HepG2 (cell line): Measurements from ENCODE around the gene BRS3. TPM values are rescaled to one million over a fixed set of nuclear protein-coding genes. Genes with fewer than 3 reads are reported as not detected.

Experiments
- ATAC-seq: fragments of 200-7000 bp; cut with Tn5 transposase; 3 replicates; pipeline ENCODE4 v1.9.1; 2020; ENCODE audit warnings: mild to moderate bottlenecking, moderate library complexity
- BruUV-seq: library from RNA; stranded (reverse); fragments of 400-500 nt; replicated peaks from 2 replicates; lab custom pipeline; 2021; lab: Mats Ljungman, UMichigan
- CTCF ChIA-PET: fragments of 300-600 bp; formaldehyde crosslinking; extraction: SDS; loops from one replicate; lab custom pipeline; 2021; ENCODE audit warnings: low total read pairs, inconsistent platforms, low intra/inter-chr PET ratio; lab: Yijun Ruan, JAX
- POLR2A ChIA-PET: fragments of 350-600 bp; sonication (Branson Sonifier 250); formaldehyde crosslinking; loops from one replicate; lab custom pipeline; 2020; ENCODE audit warnings: antibody characterized with exemption, inconsistent platforms; lab: Yijun Ruan, JAX
- DNase-seq: peaks from one replicate; pipeline ENCODE4 v3.0.0-alpha.2; 2015; ENCODE audit warnings: low spot score
- FAIRE-seq: peaks from 3 replicates; lab custom pipeline; 2011; peaks lifted over from hg19 to GRCh38; lab: Jason Lieb, UNC
- H2AFZ ChIP-seq: one replicate; pipeline ENCODE4 v1.6.1; 2011; ENCODE audit warnings: low read length, inconsistent platforms
- H3K27ac ChIP-seq: fragments of 300-600 bp; 3 replicates; pipeline ENCODE4 v1.8.0; 2011; ENCODE audit warnings: mixed run types, mild to moderate bottlenecking, mixed read lengths, low read length, inconsistent platforms; ENCODE audit not compliant: insufficient read depth; ENCODE audit errors: extremely low read length
- H3K27me3 ChIP-seq, 2 experiments: fragments of 200-600 bp in 1 of 2; 2 replicates in 1 of 2; 3 replicates in 1 of 2; pipeline versions ENCODE4 v1.6.0 to v1.8.0; 2011; ENCODE audit warnings: low read length in 2 of 2, mild to moderate bottlenecking in 2 of 2, moderate library complexity in 2 of 2, inconsistent platforms in 1 of 2; ENCODE audit not compliant: insufficient read depth in 2 of 2, control insufficient read depth in 1 of 2
- H3K36me3 ChIP-seq, 2 experiments: fragments of 200-600 bp in 1 of 2; replicated peaks in 1 of 2; 2 replicates in 1 of 2; 3 replicates in 1 of 2; pipeline versions ENCODE4 v1.5.1 to v1.8.0; 2011; ENCODE audit warnings: low read length in 2 of 2, inconsistent platforms in 1 of 2; ENCODE audit not compliant: insufficient read depth in 2 of 2, control insufficient read depth in 1 of 2
- H3K4me1 ChIP-seq: 2 replicates; pipeline ENCODE4 v1.5.1; 2012; ENCODE audit warnings: low read length, inconsistent platforms; ENCODE audit not compliant: insufficient read depth
- H3K4me2 ChIP-seq: 2 replicates; pipeline ENCODE4 v1.6.0; 2011; ENCODE audit warnings: low read depth, low read length, inconsistent platforms
- H3K4me3 ChIP-seq, 3 experiments: fragments of 200-600 bp in 1 of 3; sonication (generic), shearing (Covaris generic) in 1 of 3; replicated peaks in 1 of 3; 2 replicates each; pipeline ENCODE4 v1.5.1; 2011 to 2016; ENCODE audit warnings: low read length in 3 of 3, inconsistent platforms in 2 of 3, low read depth in 2 of 3, mild to moderate bottlenecking in 2 of 3, control low read depth in 1 of 3, mixed read lengths in 1 of 3; ENCODE audit not compliant: insufficient read depth in 1 of 3
- H3K79me2 ChIP-seq: one replicate; pipeline ENCODE4 v1.6.1; 2011; ENCODE audit warnings: low read length, inconsistent platforms; ENCODE audit not compliant: insufficient read depth
- H3K9ac ChIP-seq: 2 replicates; pipeline ENCODE4 v1.6.0; 2011; ENCODE audit warnings: mild to moderate bottlenecking, low read depth, low read length, inconsistent platforms; ENCODE audit not compliant: insufficient read depth
- H3K9me3 ChIP-seq: 2 replicates; pipeline ENCODE4 v1.5.1; 2012; ENCODE audit warnings: mild to moderate bottlenecking, low read length
- H4K20me1 ChIP-seq: 2 replicates; pipeline ENCODE4 v1.6.0; 2011; ENCODE audit warnings: inconsistent platforms, mild to moderate bottlenecking, low read length, moderate library complexity; ENCODE audit not compliant: insufficient read depth
- ATF7-NPFF ChIP-seq: sonication (generic); formaldehyde crosslinking; IDR thresholded peaks from 2 replicates; pipeline ENCODE4 v1.8.1; 2023; ENCODE audit warnings: mild to moderate bottlenecking, low read depth, missing genetic modification reagents, moderate library complexity
- ATRX ChIP-seq: sonication (generic); formaldehyde crosslinking; IDR thresholded peaks from 2 replicates; pipeline ENCODE4 v1.4.0; 2020; ENCODE audit warnings: missing genetic modification reagents, borderline replicate concordance
- NFE2L2 ChIP-seq: fragments of 150-350 bp; IDR thresholded peaks from 2 replicates; pipeline ENCODE4 v1.6.1; 2014; ENCODE audit warnings: low read length
- ZNF460 ChIP-seq: sonication (generic); formaldehyde crosslinking; IDR thresholded peaks from 2 replicates; pipeline ENCODE4 v1.5.1; 2020; ENCODE audit warnings: missing genetic modification reagents, mild to moderate bottlenecking, borderline replicate concordance
- WGBS: methylation state at CpG from one replicate; pipeline ENCODE4 v1.1.6; 2017; ENCODE audit warnings: low lambda C conversion rate; 5-methylcytosine and 5-hydroxymethylcytosine counted together
- in situ Hi-C: cut with HindIII; loops from 2 replicates; pipeline ENCODE4 v1.10.0; 2017; ENCODE audit warnings: low pct_unique_long_range_greater_than_20kb; ENCODE audit not compliant: extremely low pct_ligation_motif_present
- intact Hi-C: fragments of 100-400 bp; cut with micrococcal nuclease; formaldehyde crosslinking; loops from one replicate; pipeline ENCODE4 v1.10.0; 2022; ENCODE audit not compliant: unreplicated experiment
- polyA plus RNA-seq, 8 experiments: library from polyadenylated mRNA; depleted of rRNA in 3 of 8; stranded (reverse) in 7 of 8; unstranded in 1 of 8; fragments of >200 nt; fragmentation: Illumina TruSeq in 4 of 8; extraction: Trizol in 4 of 8; gene quantifications; 2 replicates each; pipeline versions ENCODE4 v1.2.1 to v1.2.3, GENCODE V29; 2011 to 2016; ENCODE audit warnings: low read depth in 4 of 8, missing spikeins in 1 of 8, mixed read lengths in 1 of 8; ENCODE audit not compliant: insufficient read depth in 1 of 8
- total RNA-seq, 5 experiments: library from RNA; depleted of rRNA; stranded (reverse); fragments of >200 nt; fragmentation: Illumina TruSeq; extraction: Trizol; gene quantifications; 2 replicates each; pipeline ENCODE4 v1.2.3, GENCODE V29; 2016; ENCODE audit warnings: low read depth in 1 of 5
- TF ChIP-seq, protein P1 (sequence below): IDR thresholded peaks from 2 replicates; pipeline ENCODE4 v1.6.1; 2016; ENCODE audit warnings: missing biosample characterization, missing genetic modification reagents, low read depth
- TF ChIP-seq, protein P2 (sequence below): sonication (generic); formaldehyde crosslinking; IDR thresholded peaks from 2 replicates; pipeline ENCODE4 v1.8.1; 2023; ENCODE audit warnings: mild to moderate bottlenecking, moderate library complexity, missing genetic modification reagents

Gene BRS3
- total and polyA plus RNA-seq, 2 of the 13 experiments (the other 11 are each of a cell fraction or from before 2014, with no cell fraction given), result not detected

DNA sequence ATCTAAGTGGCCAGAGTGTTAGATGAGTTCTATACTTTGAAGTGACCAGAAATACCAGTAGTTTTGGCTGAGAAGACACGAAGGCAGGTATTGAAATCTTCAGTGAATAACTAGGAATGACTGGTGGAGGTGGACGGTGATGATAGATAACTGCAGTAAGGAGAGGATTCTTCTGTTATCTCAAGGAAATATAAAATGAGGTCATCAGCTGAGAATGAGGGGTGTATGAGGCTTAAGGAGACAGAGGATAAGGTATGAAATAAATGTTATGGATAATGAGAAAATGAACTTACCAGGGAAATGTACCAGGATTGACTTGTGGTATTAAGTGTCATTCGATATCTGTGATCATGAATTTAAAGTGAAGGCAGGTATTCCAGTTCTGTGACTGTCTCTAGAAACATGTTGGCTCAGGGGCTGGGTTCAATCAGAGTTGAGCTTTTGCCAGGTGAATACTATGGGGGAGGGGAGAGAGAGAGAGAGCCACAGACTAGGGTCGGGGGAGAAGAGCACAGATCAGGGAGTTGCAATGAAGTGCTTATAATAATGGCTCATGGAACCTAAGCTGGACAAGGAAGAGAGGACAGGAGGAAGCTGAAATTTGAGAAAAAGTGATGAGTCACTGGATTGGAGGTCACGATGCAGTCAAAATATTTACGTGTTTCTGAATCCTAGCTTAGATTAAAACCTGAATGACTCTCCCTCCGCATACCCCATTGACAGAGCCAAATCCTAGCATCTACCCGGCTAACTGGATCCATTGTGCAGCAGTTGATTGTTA, 37.5 kb upstream of the BRS3 start:
- Histone ChIP-seq H3K9me3 (no peaks in the 10 kb centered on the region), H3K9ac (no peak overlapping the region), H3K4me2 (no peak overlapping the region), H3K4me3 (no peak overlapping the region), H3K4me1 (no peaks in the 10 kb centered on the region), H3K27me3 (no peaks in the 10 kb centered on the region), H3K79me2 (no peaks in the 10 kb centered on the region), H2AFZ (no peak overlapping the region), H4K20me1 (no peaks in the 10 kb centered on the region), H3K27ac (no peak overlapping the region), H3K36me3 (no peaks in the 10 kb centered on the region)
- no TSS peak for BruUV-seq
- no peak for FAIRE-seq
- no peak for DNase-seq
- CTCF ChIA-PET, result no interaction called here
- WGBS, result 20% methylated on average over 6 of the region's 8 CpGs
- intact Hi-C loops, result no loop called here
- TF ChIP-seq ZNF460 (CRISPR knock-in tag) (no peak), NFE2L2 (peak; percentile 47; the same call in 1 of the 2 replicates)
- ATAC-seq, result no peak
- POLR2A ChIA-PET, result no interaction called here
- in situ Hi-C loops, result no loop called here

DNA sequence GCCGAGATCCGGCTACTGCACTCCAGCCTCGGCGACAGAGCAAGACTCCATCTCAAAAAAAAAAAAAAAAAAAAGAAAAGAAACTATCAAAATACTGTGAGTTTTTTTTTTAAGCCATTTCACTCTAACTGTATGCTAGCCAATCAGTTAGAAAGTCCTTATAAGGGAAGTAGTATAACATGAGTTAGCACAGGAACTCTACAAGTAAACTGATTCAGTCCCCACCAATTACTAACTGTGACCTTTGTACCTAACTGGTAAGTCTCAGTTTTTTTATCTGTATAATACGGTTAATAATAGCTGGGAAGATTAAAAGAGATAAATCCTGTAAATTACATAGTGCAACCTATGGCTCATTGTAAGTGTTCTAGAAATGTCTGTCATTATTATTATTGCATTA, 35.1 kb upstream of the BRS3 start:
- no peaks in the 10 kb centered on the region for H3K36me3 ChIP-seq
- POLR2A ChIA-PET, result no interaction called here
- no peak overlapping the region for H3K4me2 ChIP-seq
- TF ChIP-seq ATRX, result no peak
- no peak for TF ChIP-seq ATF7-NPFF (CRISPR knock-in tag)
- TF ChIP-seq, protein P1, sequence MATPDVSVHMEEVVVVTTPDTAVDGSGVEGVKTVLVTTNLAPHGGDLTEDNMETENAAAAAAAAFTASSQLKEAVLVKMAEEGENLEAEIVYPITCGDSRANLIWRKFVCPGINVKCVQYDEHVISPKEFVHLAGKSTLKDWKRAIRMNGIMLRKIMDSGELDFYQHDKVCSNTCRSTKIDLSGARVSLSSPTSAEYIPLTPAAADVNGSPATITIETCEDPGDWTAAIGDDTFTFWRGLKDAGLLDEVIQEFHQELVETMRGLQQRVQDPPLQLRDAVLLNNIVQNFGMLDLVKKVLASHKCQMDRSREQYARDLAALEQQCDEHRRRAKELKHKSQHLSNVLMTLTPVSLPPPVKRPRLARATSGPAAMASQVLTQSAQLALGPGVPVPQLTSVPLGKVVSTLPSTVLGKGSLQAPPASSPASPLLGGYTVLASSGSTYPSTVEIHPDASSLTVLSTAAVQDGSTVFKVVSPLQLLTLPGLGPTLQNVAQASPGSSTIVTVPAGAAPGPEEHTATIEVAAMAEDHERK (CRISPR knock-in tag), result no peak
- TF ChIP-seq, protein P2, sequence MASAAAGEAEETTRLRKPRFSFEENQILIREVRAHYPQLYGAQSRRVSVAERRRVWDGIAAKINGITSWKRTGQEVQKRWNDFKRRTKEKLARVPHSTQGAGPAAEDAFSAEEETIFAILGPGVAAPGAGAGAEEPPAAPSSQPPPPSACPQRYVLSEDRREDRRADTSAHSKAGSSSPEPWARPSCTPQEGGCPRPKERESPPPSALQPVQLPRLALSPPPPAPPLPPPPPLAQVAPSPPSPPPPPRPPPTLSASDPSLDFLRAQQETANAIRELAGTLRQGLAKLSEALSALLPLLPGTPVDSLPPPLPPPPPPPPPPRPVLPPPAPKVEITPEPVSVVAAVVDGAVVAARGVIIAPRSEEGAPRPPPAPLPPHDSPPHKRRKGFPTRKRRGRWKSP, result no peak
- TF ChIP-seq, all 625 proteins: peak for 0
- Histone ChIP-seq H3K9ac (no peak overlapping the region), H2AFZ (no peak overlapping the region), H3K27ac (no peak overlapping the region), H3K27me3 (no peaks in the 10 kb centered on the region), H3K4me1 (no peaks in the 10 kb centered on the region), H3K9me3 (no peaks in the 10 kb centered on the region), H4K20me1 (no peaks in the 10 kb centered on the region), H3K79me2 (no peaks in the 10 kb centered on the region), H3K4me3 (no peak overlapping the region)
- DNase-seq, result no peak
- intact Hi-C loops (no loop called here), in situ Hi-C loops (no loop called here)
- CTCF ChIA-PET, result no interaction called here
- no peak for FAIRE-seq
- 4% methylated on average over 5 of the region's 5 CpGs for WGBS
- ATAC-seq, result no peak
- no TSS peak for BruUV-seq
